SK-N-SH treated with all-trans-retinoic acid at 6 μM for 48 hours (cell line): ENCODE results near the gene GDAP1L1.

Experiments used
- RARB ChIP-seq: fragments of 250-450 bp; sonication (Bioruptor Pico); IDR thresholded peaks from 2 replicates; pipeline ENCODE4 v1.8.0; 2021; ENCODE audit warnings: mild to moderate bottlenecking, moderate library complexity
- SNAI2 ChIP-seq: fragments of 250-450 bp; sonication (Bioruptor Pico); IDR thresholded peaks from 2 replicates; pipeline ENCODE4 v1.5.0; 2020; ENCODE audit warnings: mild to moderate bottlenecking, moderate library complexity
- TOX ChIP-seq: fragments of 250-450 bp; sonication (Bioruptor Pico); IDR thresholded peaks from 2 replicates; pipeline ENCODE4 v1.8.0; 2021; ENCODE audit warnings: mild to moderate bottlenecking, moderate library complexity, borderline replicate concordance
- ZFP3 ChIP-seq: fragments of 250-450 bp; sonication (Bioruptor Pico); IDR thresholded peaks from 2 replicates; pipeline ENCODE4 v1.5.0; 2020; ENCODE audit warnings: mild to moderate bottlenecking, moderate library complexity
- TF ChIP-seq, protein P1 (sequence below): fragments of 250-450 bp; sonication (Bioruptor Pico); IDR thresholded peaks from 2 replicates; pipeline ENCODE4 v1.8.0; 2020; ENCODE audit warnings: mild to moderate bottlenecking, moderate library complexity, borderline replicate concordance
- TF ChIP-seq, protein P2 (sequence below): fragments of 250-450 bp; sonication (Bioruptor Pico); IDR thresholded peaks from 2 replicates; pipeline ENCODE4 v1.5.1; 2021; ENCODE audit warnings: mild to moderate bottlenecking, moderate library complexity

DNA sequence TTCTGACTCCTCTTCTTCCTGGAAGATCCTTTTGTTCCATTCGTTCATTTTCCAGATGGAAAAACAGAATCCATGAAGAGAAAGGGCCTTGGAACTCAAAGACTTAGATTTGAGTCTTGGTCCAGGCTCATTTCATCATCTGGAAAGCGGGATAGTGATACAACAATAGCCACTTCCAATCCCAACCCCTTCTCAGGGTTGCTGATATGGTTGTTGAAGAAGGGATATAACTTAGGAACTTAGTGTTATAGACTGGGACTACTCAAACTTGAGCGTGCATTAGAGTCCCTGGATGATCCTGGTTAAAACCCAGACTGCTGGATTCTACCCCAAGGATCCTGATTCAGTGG, 1.3 kb downstream of the GDAP1L1 start:
- TF ChIP-seq, protein P1, sequence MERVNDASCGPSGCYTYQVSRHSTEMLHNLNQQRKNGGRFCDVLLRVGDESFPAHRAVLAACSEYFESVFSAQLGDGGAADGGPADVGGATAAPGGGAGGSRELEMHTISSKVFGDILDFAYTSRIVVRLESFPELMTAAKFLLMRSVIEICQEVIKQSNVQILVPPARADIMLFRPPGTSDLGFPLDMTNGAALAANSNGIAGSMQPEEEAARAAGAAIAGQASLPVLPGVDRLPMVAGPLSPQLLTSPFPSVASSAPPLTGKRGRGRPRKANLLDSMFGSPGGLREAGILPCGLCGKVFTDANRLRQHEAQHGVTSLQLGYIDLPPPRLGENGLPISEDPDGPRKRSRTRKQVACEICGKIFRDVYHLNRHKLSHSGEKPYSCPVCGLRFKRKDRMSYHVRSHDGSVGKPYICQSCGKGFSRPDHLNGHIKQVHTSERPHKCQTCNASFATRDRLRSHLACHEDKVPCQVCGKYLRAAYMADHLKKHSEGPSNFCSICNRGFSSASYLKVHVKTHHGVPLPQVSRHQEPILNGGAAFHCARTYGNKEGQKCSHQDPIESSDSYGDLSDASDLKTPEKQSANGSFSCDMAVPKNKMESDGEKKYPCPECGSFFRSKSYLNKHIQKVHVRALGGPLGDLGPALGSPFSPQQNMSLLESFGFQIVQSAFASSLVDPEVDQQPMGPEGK (CRISPR knock-in tag): no peak
- no peak for TF ChIP-seq RARB
- TF ChIP-seq ZFP3 (CRISPR knock-in tag): no peak
- TF ChIP-seq, protein P2, sequence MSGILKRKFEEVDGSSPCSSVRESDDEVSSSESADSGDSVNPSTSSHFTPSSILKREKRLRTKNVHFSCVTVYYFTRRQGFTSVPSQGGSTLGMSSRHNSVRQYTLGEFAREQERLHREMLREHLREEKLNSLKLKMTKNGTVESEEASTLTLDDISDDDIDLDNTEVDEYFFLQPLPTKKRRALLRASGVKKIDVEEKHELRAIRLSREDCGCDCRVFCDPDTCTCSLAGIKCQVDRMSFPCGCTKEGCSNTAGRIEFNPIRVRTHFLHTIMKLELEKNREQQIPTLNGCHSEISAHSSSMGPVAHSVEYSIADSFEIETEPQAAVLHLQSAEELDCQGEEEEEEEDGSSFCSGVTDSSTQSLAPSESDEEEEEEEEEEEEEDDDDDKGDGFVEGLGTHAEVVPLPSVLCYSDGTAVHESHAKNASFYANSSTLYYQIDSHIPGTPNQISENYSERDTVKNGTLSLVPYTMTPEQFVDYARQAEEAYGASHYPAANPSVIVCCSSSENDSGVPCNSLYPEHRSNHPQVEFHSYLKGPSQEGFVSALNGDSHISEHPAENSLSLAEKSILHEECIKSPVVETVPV (CRISPR knock-in tag): no peak
- TF ChIP-seq SNAI2 (CRISPR knock-in tag): no peak
- TF ChIP-seq TOX (CRISPR knock-in tag): no peak
